Nephron progenitor cell (in vitro differentiated cells): Measurements from ENCODE around the gene CTSC.
"Not testable (repeated sequence)": the region's sequence is repeated elsewhere in the genome, so short reads cannot be mapped to it uniquely, and the experiment has no call there.

Experiments used
- DNase-seq: peaks from one replicate; pipeline ENCODE4 v3.0.0; 2021
- H3K27ac Mint-ChIP-seq: 2 replicates; pipeline ENCODE4 v1.8.0; 2021; ENCODE audit warnings: mild to moderate bottlenecking, moderate library complexity, mixed read lengths
- H3K27me3 Mint-ChIP-seq: 2 replicates; pipeline ENCODE4 v1.8.0; 2021; ENCODE audit warnings: mild to moderate bottlenecking, low read depth, mixed read lengths; ENCODE audit not compliant: poor library complexity
- H3K36me3 Mint-ChIP-seq: 2 replicates; pipeline ENCODE4 v1.8.0; 2021; ENCODE audit warnings: low read depth, mixed read lengths
- H3K4me1 Mint-ChIP-seq: 2 replicates; pipeline ENCODE4 v1.8.0; 2021; ENCODE audit warnings: mixed read lengths
- H3K4me3 Mint-ChIP-seq: 2 replicates; pipeline ENCODE4 v1.8.0; 2021; ENCODE audit warnings: mild to moderate bottlenecking, moderate library complexity, mixed read lengths
- H3K9me3 Mint-ChIP-seq: 2 replicates; pipeline ENCODE4 v1.8.0; 2021; ENCODE audit warnings: mild to moderate bottlenecking, moderate library complexity, mixed read lengths
- TF ChIP-seq, protein P1 (sequence below): fragments of 200-600 bp; sonication (generic); IDR thresholded peaks from 2 replicates; pipeline ENCODE4 v1.5.0; 2021; ENCODE audit warnings: antibody characterized with exemption

Gene CTSC

DNA sequence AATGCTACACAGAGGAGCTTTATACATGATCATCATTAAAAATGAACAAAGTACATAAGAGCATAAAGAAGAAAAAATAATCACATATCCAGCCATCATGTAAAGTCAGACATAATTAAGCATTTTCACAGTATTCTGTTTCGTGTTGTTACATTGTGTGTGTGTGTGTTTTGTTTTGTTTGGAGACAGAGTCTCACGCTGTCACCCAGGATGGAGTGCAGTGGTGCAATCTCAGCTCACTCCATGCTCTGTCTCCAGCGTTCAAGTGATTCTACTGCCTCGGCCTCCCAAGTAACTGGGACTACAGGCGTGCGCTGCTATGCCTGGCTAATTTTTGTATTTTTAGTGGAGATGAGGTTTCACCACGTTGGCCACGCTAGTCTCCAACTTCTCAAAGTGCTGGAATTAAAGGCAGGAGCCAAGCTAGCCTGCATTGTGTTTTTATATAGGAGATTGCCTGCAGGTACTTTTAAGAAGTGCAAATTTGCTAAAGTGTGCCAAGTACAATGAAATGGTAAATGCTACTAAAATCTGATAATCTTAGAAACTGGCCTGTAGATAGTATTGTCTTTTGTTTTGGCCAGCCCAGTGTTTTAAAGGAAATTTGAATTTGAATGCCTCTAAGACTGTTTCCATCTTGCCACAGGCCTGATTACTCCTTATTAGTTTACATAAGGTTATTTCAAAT, 7.8 kb downstream of the CTSC start:
- no peak for DNase-seq
- Mint-ChIP-seq H3K9me3 (no peaks in the 10 kb centered on the region), H3K27me3 (no peaks in the 10 kb centered on the region), H3K36me3 (peaks cover 82% of the 10 kb centered on the region), H3K4me1 (peaks cover 18% of the 10 kb centered on the region), H3K27ac (peak overlapping the region; percentile 57), H3K4me3 (no peak overlapping the region)
- TF ChIP-seq, protein P1, sequence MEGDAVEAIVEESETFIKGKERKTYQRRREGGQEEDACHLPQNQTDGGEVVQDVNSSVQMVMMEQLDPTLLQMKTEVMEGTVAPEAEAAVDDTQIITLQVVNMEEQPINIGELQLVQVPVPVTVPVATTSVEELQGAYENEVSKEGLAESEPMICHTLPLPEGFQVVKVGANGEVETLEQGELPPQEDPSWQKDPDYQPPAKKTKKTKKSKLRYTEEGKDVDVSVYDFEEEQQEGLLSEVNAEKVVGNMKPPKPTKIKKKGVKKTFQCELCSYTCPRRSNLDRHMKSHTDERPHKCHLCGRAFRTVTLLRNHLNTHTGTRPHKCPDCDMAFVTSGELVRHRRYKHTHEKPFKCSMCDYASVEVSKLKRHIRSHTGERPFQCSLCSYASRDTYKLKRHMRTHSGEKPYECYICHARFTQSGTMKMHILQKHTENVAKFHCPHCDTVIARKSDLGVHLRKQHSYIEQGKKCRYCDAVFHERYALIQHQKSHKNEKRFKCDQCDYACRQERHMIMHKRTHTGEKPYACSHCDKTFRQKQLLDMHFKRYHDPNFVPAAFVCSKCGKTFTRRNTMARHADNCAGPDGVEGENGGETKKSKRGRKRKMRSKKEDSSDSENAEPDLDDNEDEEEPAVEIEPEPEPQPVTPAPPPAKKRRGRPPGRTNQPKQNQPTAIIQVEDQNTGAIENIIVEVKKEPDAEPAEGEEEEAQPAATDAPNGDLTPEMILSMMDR: no peak

GRCh38 chr11:88327462-88328143, 9.9 kb downstream of the CTSC start:
- DNase-seq: no peak
- TF ChIP-seq, protein P1: no peak
- H3K27me3 Mint-ChIP-seq: no peaks in the 10 kb centered on the region
- H3K4me1 Mint-ChIP-seq: peaks cover 13% of the 10 kb centered on the region
- H3K27ac Mint-ChIP-seq: no peak overlapping the region
- no peak overlapping the region for H3K4me3 Mint-ChIP-seq
- H3K9me3 Mint-ChIP-seq: peaks cover 2% of the 10 kb centered on the region
- H3K36me3 Mint-ChIP-seq: peaks cover 84% of the 10 kb centered on the region

DNA sequence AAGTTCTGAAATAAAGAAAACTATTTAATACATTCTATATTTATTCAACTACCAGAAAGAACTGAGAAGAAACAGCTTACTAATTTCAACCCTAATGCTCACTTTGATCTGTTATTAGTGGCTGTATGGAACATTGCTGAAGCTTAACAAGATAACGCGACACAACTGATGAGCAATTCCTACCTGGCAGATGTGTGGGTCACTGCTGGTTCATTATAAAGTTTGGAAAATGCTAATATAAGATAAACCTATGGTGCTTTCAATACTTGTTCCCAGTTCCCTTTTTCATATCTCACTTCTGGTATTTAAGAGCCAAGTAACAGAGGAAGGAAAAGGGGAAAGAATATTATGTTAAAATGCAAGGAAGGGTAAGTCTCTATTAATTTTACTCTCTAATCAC, 10.5 kb downstream of the CTSC start:
- DNase-seq: no peak
- Mint-ChIP-seq H3K27ac (no peak overlapping the region), H3K4me3 (no peak overlapping the region), H3K9me3 (peaks cover 7% of the 10 kb centered on the region), H3K27me3 (no peaks in the 10 kb centered on the region), H3K36me3 (peaks cover 86% of the 10 kb centered on the region), H3K4me1 (peaks cover 13% of the 10 kb centered on the region)
- TF ChIP-seq, protein P1: no peak

DNA sequence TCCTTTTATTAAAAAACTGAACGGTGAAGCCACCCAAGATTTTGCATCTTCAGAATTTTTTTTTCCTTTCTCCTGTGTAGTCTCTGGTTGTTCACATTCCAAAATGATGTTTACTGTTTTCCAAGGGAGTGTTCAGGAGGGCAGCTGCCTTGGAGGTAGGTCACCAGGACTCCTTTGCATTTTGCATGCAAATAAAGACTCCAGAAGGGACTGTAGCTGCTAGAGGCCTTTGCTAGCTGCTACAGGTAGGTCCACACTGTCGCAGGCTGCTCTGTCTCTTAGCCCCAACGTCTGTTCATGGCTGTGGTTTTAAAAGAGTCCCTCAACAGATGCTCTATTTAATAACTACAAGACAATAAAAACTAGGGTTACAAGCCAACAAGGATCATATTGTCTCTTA, 11.4 kb downstream of the CTSC start:
- H3K9me3 Mint-ChIP-seq: peaks cover 10% of the 10 kb centered on the region
- no peaks in the 10 kb centered on the region for H3K27me3 Mint-ChIP-seq
- DNase-seq: no peak
- peaks cover 13% of the 10 kb centered on the region for H3K4me1 Mint-ChIP-seq
- peak overlapping the region; percentile 94 for H3K27ac Mint-ChIP-seq
- no peak overlapping the region for H3K4me3 Mint-ChIP-seq
- peaks cover 86% of the 10 kb centered on the region for H3K36me3 Mint-ChIP-seq
- TF ChIP-seq, protein P1: no peak

- H3K27ac Mint-ChIP-seq: no peak overlapping the region
- peaks cover 18% of the 10 kb centered on the region for H3K4me1 Mint-ChIP-seq
- no peaks in the 10 kb centered on the region for H3K27me3 Mint-ChIP-seq
- peaks cover 78% of the 10 kb centered on the region for H3K36me3 Mint-ChIP-seq
- TF ChIP-seq, protein P1: no peak
- DNase-seq: no peak
- H3K4me3 Mint-ChIP-seq: no peak overlapping the region
- peaks cover 10% of the 10 kb centered on the region for H3K9me3 Mint-ChIP-seq
These were observed 12.8 kb downstream of the CTSC start for GRCh38 chr11:88324562-88325345.

GRCh38 chr11:88322881-88323280, 14.7 kb downstream of the CTSC start:
- H3K36me3 Mint-ChIP-seq: peaks cover 66% of the 10 kb centered on the region
- not testable (repeated sequence) for DNase-seq, H3K27ac Mint-ChIP-seq, H3K27me3 Mint-ChIP-seq, H3K4me3 Mint-ChIP-seq
- peaks cover 15% of the 10 kb centered on the region for H3K4me1 Mint-ChIP-seq
- peaks cover 10% of the 10 kb centered on the region for H3K9me3 Mint-ChIP-seq

DNA sequence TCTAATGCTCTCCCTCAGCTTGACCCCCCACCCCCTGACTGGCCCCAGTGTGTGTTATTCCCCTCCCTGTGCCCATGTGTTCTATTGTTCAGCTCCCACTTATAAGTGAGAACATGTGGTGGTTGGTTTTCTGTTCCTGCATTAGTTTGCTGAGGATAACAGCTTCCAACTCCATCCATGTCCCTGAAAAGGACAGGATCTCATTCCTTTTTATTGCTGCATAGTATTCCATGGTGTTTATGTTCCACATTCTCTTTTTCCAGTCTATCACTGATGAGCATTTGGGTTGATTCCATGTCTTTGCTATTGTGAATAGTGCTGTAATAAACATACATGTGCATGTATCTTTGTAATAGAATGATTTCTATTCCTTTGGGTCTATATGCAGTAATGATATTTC, 16.1 kb downstream of the CTSC start:
- not testable (repeated sequence) for H3K27ac Mint-ChIP-seq, H3K27me3 Mint-ChIP-seq, H3K4me3 Mint-ChIP-seq, DNase-seq
- peaks cover 10% of the 10 kb centered on the region for H3K9me3 Mint-ChIP-seq
- H3K4me1 Mint-ChIP-seq: peaks cover 10% of the 10 kb centered on the region
- peaks cover 69% of the 10 kb centered on the region for H3K36me3 Mint-ChIP-seq
